NCI-H345 (cell line): ENCODE data around the gene ZNF592.
"Not testable (repeated sequence)": the region's sequence is repeated elsewhere in the genome, so short reads cannot be mapped to it uniquely, and the experiment has no call there.

Source experiments
- DNase-seq: peaks from one replicate; lab custom pipeline; 2025; lab: John Stamatoyannopoulos, UW

Gene ZNF592

GRCh38 chr15:84748274-84749110 is at the start of gene ZNF592:
ZNF592 (plus strand) TSS chr15:84748592; CDS start chr15:84782676, 34,084 bp downstream.
- DNase-seq, result peak; percentile 77

GRCh38 chr15:84699538-84700191 is 48.7 kb upstream of the ZNF592 start:
- DNase-seq, result no peak

- DNase-seq, result no peak
Measured at GRCh38 chr15:84702961-84703482, 45.4 kb upstream of the ZNF592 start.

GRCh38 chr15:84703808-84704207 is 44.6 kb upstream of the ZNF592 start:
- no peak for DNase-seq

- DNase-seq, result no peak
Measured at GRCh38 chr15:84714372-84714771, 34.0 kb upstream of the ZNF592 start.

- no peak for DNase-seq
Measured at GRCh38 chr15:84714821-84715220, 33.6 kb upstream of the ZNF592 start.

GRCh38 chr15:84715441-84716035 is 32.9 kb upstream of the ZNF592 start:
- DNase-seq, result peak; percentile 16

GRCh38 chr15:84716036-84716732 is 32.2 kb upstream of the ZNF592 start, which contains the start of gene SEC11A:
SEC11A (minus strand) TSS chr15:84716139; CDS start chr15:84716075, 64 bp downstream.
- DNase-seq, result peak; percentile 86

GRCh38 chr15:84721371-84721770 is 27.0 kb upstream of the ZNF592 start:
- DNase-seq, result no peak

- DNase-seq, result no peak
Measured at GRCh38 chr15:84722628-84723027, 25.8 kb upstream of the ZNF592 start.

- DNase-seq, result no peak
Measured at GRCh38 chr15:84725001-84725491, 23.3 kb upstream of the ZNF592 start.

- no peak for DNase-seq
Measured at GRCh38 chr15:84727429-84727828, 21.0 kb upstream of the ZNF592 start.

- DNase-seq, result no peak
Measured at GRCh38 chr15:84731774-84732173, 16.6 kb upstream of the ZNF592 start.

- no peak for DNase-seq
Measured at GRCh38 chr15:84734794-84735479, 13.5 kb upstream of the ZNF592 start.

GRCh38 chr15:84735480-84736061 is 12.8 kb upstream of the ZNF592 start:
- not testable (repeated sequence) for DNase-seq

- no peak for DNase-seq
Measured at GRCh38 chr15:84736375-84736774, 12.0 kb upstream of the ZNF592 start.

- no peak for DNase-seq
Measured at GRCh38 chr15:84737005-84737404, 11.4 kb upstream of the ZNF592 start.

GRCh38 chr15:84740691-84741090 is 7.7 kb upstream of the ZNF592 start:
- no peak for DNase-seq

- no peak for DNase-seq
Measured at GRCh38 chr15:84741121-84741520, 7.3 kb upstream of the ZNF592 start.

- peak; percentile 52 for DNase-seq
Measured at GRCh38 chr15:84747416-84748273, 747 bp upstream of the ZNF592 start.
